OCI-LY1 (cell line): Measurements from ENCODE around the gene PLXND1.

Experiments
- H2AFZ ChIP-seq: fragments of 200-600 bp; sonication (generic), shearing (Covaris generic); 2 replicates; pipeline ENCODE4 v1.6.0; 2014; ENCODE audit warnings: antibody characterized with exemption, mild to moderate bottlenecking, low read length
- H3F3A ChIP-seq: fragments of 200-600 bp; sonication (generic), shearing (Covaris generic); 2 replicates; pipeline ENCODE4 v1.6.0; 2014; ENCODE audit warnings: mild to moderate bottlenecking, antibody characterized with exemption, low read length, moderate library complexity; ENCODE audit not compliant: insufficient read depth
- H3K27ac ChIP-seq: fragments of 200-600 bp; sonication (generic); 2 replicates; pipeline ENCODE4 v1.5.1; 2014; ENCODE audit warnings: low read length, mixed run types, mild to moderate bottlenecking, low read depth; ENCODE audit not compliant: poor library complexity, severe bottlenecking
- H3K27me3 ChIP-seq: fragments of 200-600 bp; sonication (generic); 2 replicates; pipeline ENCODE4 v1.6.0; 2014; ENCODE audit warnings: antibody characterized with exemption, mild to moderate bottlenecking, low read length, moderate library complexity; ENCODE audit not compliant: insufficient read depth
- H3K36me3 ChIP-seq: fragments of 200-600 bp; sonication (generic); 2 replicates; pipeline ENCODE4 v1.6.1; 2014; ENCODE audit warnings: mild to moderate bottlenecking, antibody characterized with exemption, low read length, moderate library complexity, mixed read lengths; ENCODE audit not compliant: insufficient read depth
- H3K4me1 ChIP-seq: fragments of 200-600 bp; sonication (generic); 2 replicates; pipeline ENCODE4 v1.5.1; 2014; ENCODE audit warnings: mild to moderate bottlenecking, low read length, moderate library complexity; ENCODE audit not compliant: insufficient read depth, severe bottlenecking
- H3K4me2 ChIP-seq: fragments of 200-600 bp; sonication (generic), shearing (Covaris generic); 2 replicates; pipeline ENCODE4 v1.6.1; 2014; ENCODE audit warnings: low read length
- H3K4me3 ChIP-seq: fragments of 200-600 bp; sonication (generic); 2 replicates; pipeline ENCODE4 v1.5.1; 2014; ENCODE audit warnings: low read length, low read depth, mild to moderate bottlenecking, mixed read lengths; ENCODE audit not compliant: poor library complexity, severe bottlenecking
- H3K79me2 ChIP-seq: fragments of 200-600 bp; shearing (Covaris generic); 2 replicates; pipeline ENCODE4 v1.6.1; 2016; ENCODE audit warnings: mixed run types, low read length, mixed read lengths; ENCODE audit not compliant: insufficient read depth
- H3K9ac ChIP-seq: fragments of 200-600 bp; sonication (generic), shearing (Covaris generic); 2 replicates; pipeline ENCODE4 v1.6.1; 2014; ENCODE audit warnings: mild to moderate bottlenecking, low read length, mixed read lengths
- H3K9me2 ChIP-seq: fragments of 200-600 bp; sonication (generic), shearing (Covaris generic); 2 replicates; pipeline ENCODE4 v1.6.1; 2014; ENCODE audit warnings: low read depth, mild to moderate bottlenecking, low read length, mixed read lengths
- H3K9me3 ChIP-seq: fragments of 200-600 bp; shearing (Covaris generic); 2 replicates; pipeline ENCODE4 v1.6.1; 2014; ENCODE audit warnings: low read length, mixed read lengths
- H4K20me1 ChIP-seq: fragments of 200-600 bp; sonication (generic), shearing (Covaris generic); 2 replicates; pipeline ENCODE4 v1.6.0; 2016; ENCODE audit warnings: mild to moderate bottlenecking, low read length; ENCODE audit not compliant: insufficient read depth
- CTCF ChIP-seq: fragments of 200-600 bp; sonication (generic), shearing (Covaris generic); IDR thresholded peaks from 2 replicates; pipeline ENCODE4 v1.5.1; 2017; ENCODE audit warnings: mild to moderate bottlenecking, antibody characterized with exemption, low read length, moderate library complexity, mixed read lengths
- EZH2 ChIP-seq: fragments of 200-600 bp; sonication (generic), shearing (Covaris generic); IDR thresholded peaks from 2 replicates; pipeline ENCODE4 v1.8.0; 2017; ENCODE audit warnings: borderline replicate concordance, mixed run types, mild to moderate bottlenecking, antibody characterized with exemption, low read length, moderate library complexity, mixed read lengths

The PLXND1 gene

GRCh38 chr3:129561619-129562248, 44.7 kb downstream of the PLXND1 start:
- H3K4me1 ChIP-seq = peaks cover 16% of the 10 kb centered on the region
- no peaks in the 10 kb centered on the region for H3K9me2 ChIP-seq
- no peaks in the 10 kb centered on the region for H3K79me2 ChIP-seq
- no peak overlapping the region for H2AFZ ChIP-seq
- no peaks in the 10 kb centered on the region for H3K9me3 ChIP-seq
- no peak overlapping the region for H3K4me3 ChIP-seq
- H3K4me2 ChIP-seq = no peak overlapping the region
- H3K27me3 ChIP-seq = peaks cover 9% of the 10 kb centered on the region; the same call in 1 of the 2 replicates
- H4K20me1 ChIP-seq = no peaks in the 10 kb centered on the region
- no peak overlapping the region for H3K9ac ChIP-seq
- TF ChIP-seq CTCF = no peak
- no peak for TF ChIP-seq EZH2
- H3F3A ChIP-seq = no peaks in the 10 kb centered on the region
- no peak overlapping the region for H3K27ac ChIP-seq
- no peaks in the 10 kb centered on the region for H3K36me3 ChIP-seq

DNA sequence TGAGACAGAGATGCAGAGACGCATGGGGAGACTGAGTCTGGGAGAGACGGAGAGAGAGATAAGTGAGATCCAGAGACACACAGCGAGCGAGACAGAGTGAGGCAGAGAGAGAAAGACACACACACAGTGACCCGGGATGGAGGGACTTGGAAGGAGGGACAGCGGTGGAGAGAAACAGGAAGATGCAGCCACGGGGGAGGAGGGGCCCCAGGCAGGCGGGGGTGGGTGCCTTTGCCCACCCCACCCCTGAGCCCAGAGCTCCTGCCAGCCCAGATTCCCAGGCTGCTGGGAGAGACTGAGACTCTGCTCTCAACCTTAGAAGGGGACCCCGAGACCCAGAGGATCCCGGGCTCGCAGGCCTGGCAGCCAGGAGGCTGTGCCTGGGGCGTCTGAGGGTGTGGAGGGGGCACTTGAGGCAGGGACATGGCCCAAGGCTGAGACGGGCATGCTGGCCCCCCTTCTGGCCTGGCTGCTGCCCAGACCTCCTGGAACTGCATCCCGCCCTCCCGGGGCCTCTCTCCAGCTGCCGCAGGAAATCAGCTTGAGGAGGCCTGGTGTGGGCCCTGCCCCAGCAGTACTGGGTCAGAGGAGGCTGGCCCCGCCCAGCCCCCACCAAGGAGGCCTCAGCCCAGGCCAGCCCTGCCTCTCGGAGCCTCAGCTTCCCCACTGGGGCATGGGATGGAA, 45.4 kb downstream of the PLXND1 start:
- Histone ChIP-seq H3F3A (no peaks in the 10 kb centered on the region), H3K36me3 (no peaks in the 10 kb centered on the region), H3K9me3 (no peaks in the 10 kb centered on the region), H4K20me1 (no peaks in the 10 kb centered on the region), H3K9ac (no peak overlapping the region), H3K4me1 (peaks cover 16% of the 10 kb centered on the region), H3K27ac (no peak overlapping the region), H3K79me2 (no peaks in the 10 kb centered on the region), H3K27me3 (peaks cover 16% of the 10 kb centered on the region; the same call in 1 of the 2 replicates), H2AFZ (no peak overlapping the region), H3K9me2 (no peaks in the 10 kb centered on the region), H3K4me3 (no peak overlapping the region), H3K4me2 (no peak overlapping the region)
- TF ChIP-seq EZH2 (no peak), CTCF (no peak)

DNA sequence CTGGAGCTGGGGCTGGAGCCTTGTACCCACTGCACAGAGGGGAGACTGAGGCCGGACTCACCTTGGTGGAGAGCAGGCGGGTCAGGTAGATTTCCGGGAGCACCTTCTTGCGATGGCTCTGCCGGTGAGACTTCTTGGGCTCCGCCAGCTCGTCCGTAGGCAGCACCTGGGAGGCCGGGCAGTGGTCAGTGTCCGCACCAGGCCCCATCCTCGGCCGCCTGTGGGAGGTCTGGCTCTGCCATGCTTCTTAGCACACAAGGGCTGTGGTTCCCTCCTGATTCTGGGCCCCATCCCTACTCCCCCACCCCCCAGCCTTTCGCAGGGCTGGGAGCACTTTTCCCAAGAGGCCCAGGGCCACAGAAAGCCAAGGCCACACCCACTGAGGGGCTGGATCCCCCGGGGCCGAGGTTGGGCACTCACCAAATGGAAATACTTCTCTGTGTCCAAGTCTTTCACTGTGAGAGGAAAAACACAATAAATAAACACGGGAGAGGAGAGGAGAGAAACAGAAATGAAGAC, 46.1 kb downstream of the PLXND1 start:
- no peak for TF ChIP-seq EZH2
- no peak for TF ChIP-seq CTCF
- H3K9me2 ChIP-seq = no peaks in the 10 kb centered on the region
- no peak overlapping the region for H3K4me3 ChIP-seq
- H3K79me2 ChIP-seq = no peaks in the 10 kb centered on the region
- H3K27me3 ChIP-seq = peaks cover 22% of the 10 kb centered on the region
- H3F3A ChIP-seq = no peaks in the 10 kb centered on the region
- no peak overlapping the region for H3K4me2 ChIP-seq
- peaks cover 16% of the 10 kb centered on the region for H3K4me1 ChIP-seq
- H3K36me3 ChIP-seq = no peaks in the 10 kb centered on the region
- H3K27ac ChIP-seq = no peak overlapping the region
- H3K9ac ChIP-seq = no peak overlapping the region
- H3K9me3 ChIP-seq = no peaks in the 10 kb centered on the region
- no peak overlapping the region for H2AFZ ChIP-seq
- no peaks in the 10 kb centered on the region for H4K20me1 ChIP-seq
